Breast epithelium (tissue), 4 donors: Measurements from ENCODE around the gene TRIM46. TPM values are rescaled to one million over a fixed set of nuclear protein-coding genes. Genes with fewer than 3 reads are reported as not detected.

Experiments
- DNase-seq, 2 donors: peaks; one replicate each; pipeline ENCODE4 v3.0.0-alpha.2; 2019; ENCODE audit warnings: low spot score in 2 of 2
- H3K27ac ChIP-seq, 2 donors: fragments of 200-600 bp; sonication (generic) in 1 of 2; one replicate each; pipeline ENCODE4 v1.5.1; 2016 to 2019; ENCODE audit warnings: mild to moderate bottlenecking in 1 of 2
- H3K27me3 ChIP-seq, 2 donors: fragments of 200-600 bp; sonication (generic) in 1 of 2; one replicate each; pipeline versions ENCODE4 v1.5.1 to v1.6.0; 2017 to 2019; ENCODE audit warnings: control low read depth in 1 of 2, mild to moderate bottlenecking in 1 of 2
- H3K36me3 ChIP-seq: fragments of 200-600 bp; one replicate; pipeline ENCODE4 v1.5.1; 2019
- H3K4me1 ChIP-seq, 2 donors: fragments of 200-600 bp; sonication (generic); one replicate each; pipeline ENCODE4 v1.5.1; 2016 to 2019; ENCODE audit warnings: control low read depth in 1 of 2
- H3K4me3 ChIP-seq, 3 donors: fragments of 200-600 bp; sonication (generic); 1 replicate in 2 of 3; 2 replicates in 1 of 3; pipeline ENCODE4 v1.5.1; 2016 to 2019; ENCODE audit warnings: mild to moderate bottlenecking in 3 of 3, moderate library complexity in 2 of 3
- H3K9me3 ChIP-seq, 2 donors: fragments of 200-600 bp; sonication (generic) in 1 of 2; one replicate each; pipeline ENCODE4 v1.5.1; 2016 to 2019; ENCODE audit warnings: control low read depth in 1 of 2
- CTCF ChIP-seq, 3 donors: fragments of 450-650 bp; IDR thresholded peaks; one replicate each; pipeline ENCODE4 v1.5.1; 2016 to 2017; ENCODE audit warnings: antibody characterized with exemption in 3 of 3, mild to moderate bottlenecking in 3 of 3, moderate library complexity in 3 of 3
- POLR2A ChIP-seq: fragments of 450-650 bp; IDR thresholded peaks from one replicate; pipeline ENCODE4 v1.6.1; 2016; ENCODE audit warnings: antibody characterized with exemption, mild to moderate bottlenecking, moderate library complexity
- POLR2AphosphoS5 ChIP-seq, 3 donors: sonication (generic); formaldehyde crosslinking; IDR thresholded peaks; one replicate each; pipeline ENCODE4 v1.6.1; 2017; ENCODE audit warnings: antibody characterized with exemption in 3 of 3
- intact Hi-C: fragments of 100-400 bp; cut with DNase I; formaldehyde crosslinking; loops from one replicate; pipeline ENCODE4 v1.15.1; 2023; ENCODE audit warnings: low total_unique reads
- total RNA-seq, 3 donors: library from RNA; depleted of rRNA; stranded (reverse); fragments of >200 nt; gene quantifications; one replicate each; pipeline ENCODE4 v1.1.0, GENCODE V29; 2016

Gene TRIM46
- total RNA-seq, 3 donors from 2014 or later = 0.98 to 1.5 TPM; not detected in 1

- H3K4me1 ChIP-seq = peaks cover 0 to 14% of the 10 kb centered on the region in 2 donors
Observed at GRCh38 chr1:155177192-155177917, 3.7 kb downstream of the TRIM46 start.

DNA sequence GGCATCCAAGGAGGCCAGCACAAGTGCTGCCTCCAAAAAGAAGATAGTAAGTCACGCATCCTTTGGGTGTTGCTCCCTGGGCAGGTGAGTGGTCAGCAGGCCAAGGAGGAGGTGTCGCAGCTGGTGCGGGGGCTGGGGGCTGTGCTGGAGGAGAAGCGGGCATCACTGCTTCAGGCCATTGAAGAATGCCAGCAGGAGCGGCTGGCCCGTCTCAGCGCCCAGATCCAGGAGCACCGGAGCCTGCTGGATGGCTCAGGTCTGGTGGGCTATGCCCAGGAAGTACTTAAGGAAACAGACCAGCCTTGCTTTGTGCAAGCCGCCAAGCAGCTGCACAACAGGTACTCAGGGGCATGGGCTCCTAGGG is 4.3 kb downstream of the TRIM46 start:
- peak overlapping the region in 1 of 3 donors; percentile 8 for H3K4me3 ChIP-seq
- peak in 1 of 2 donors; percentile 50 for DNase-seq
- no peaks in the 10 kb centered on the region for H3K27me3 ChIP-seq
- peak overlapping the region; percentile 85 to 94 for H3K27ac ChIP-seq
- no peaks in the 10 kb centered on the region for H3K36me3 ChIP-seq
- no peaks in the 10 kb centered on the region for H3K9me3 ChIP-seq
- intact Hi-C loops = no loop called here
- TF ChIP-seq POLR2AphosphoS5 (IDR thresholded peaks at IDR 0.05) (no peak), CTCF (IDR thresholded peaks at IDR 0.05) (no peak), POLR2A (no peak)
- peaks cover 0 to 13% of the 10 kb centered on the region in 2 donors for H3K4me1 ChIP-seq

More at GRCh38 chr1:155177192-155177917, 3.7 kb downstream of the TRIM46 start:
- no peak for TF ChIP-seq POLR2A
- no peak for TF ChIP-seq CTCF (IDR thresholded peaks at IDR 0.05)
- TF ChIP-seq POLR2AphosphoS5 (IDR thresholded peaks at IDR 0.05) = peak in 1 of 3 donors; percentile 34
- peak; percentile 84 to 87 for DNase-seq
- H3K27ac ChIP-seq = peak overlapping the region; percentile 85 to 94
- H3K9me3 ChIP-seq = no peaks in the 10 kb centered on the region
- no peaks in the 10 kb centered on the region for H3K27me3 ChIP-seq
- H3K4me3 ChIP-seq = peak overlapping the region in 1 of 3 donors; percentile 26
- intact Hi-C loops = no loop called here
- H3K36me3 ChIP-seq = no peaks in the 10 kb centered on the region

- Histone ChIP-seq H3K9me3 (no peaks in the 10 kb centered on the region), H3K27me3 (no peaks in the 10 kb centered on the region), H3K36me3 (no peaks in the 10 kb centered on the region), H3K27ac (peak overlapping the region; percentile 85 to 94), H3K4me1 (peaks cover 0 to 13% of the 10 kb centered on the region in 2 donors), H3K4me3 (peak overlapping the region; percentile 11 to 33 (median 13))
- intact Hi-C loops = no loop called here
- peak in 1 of 2 donors; percentile 50 for DNase-seq
- TF ChIP-seq POLR2AphosphoS5 (IDR thresholded peaks at IDR 0.05) (peak in 1 of 3 donors; percentile 15), CTCF (IDR thresholded peaks at IDR 0.05) (no peak)
Observed at GRCh38 chr1:155178441-155179111, 4.9 kb downstream of the TRIM46 start.

DNA sequence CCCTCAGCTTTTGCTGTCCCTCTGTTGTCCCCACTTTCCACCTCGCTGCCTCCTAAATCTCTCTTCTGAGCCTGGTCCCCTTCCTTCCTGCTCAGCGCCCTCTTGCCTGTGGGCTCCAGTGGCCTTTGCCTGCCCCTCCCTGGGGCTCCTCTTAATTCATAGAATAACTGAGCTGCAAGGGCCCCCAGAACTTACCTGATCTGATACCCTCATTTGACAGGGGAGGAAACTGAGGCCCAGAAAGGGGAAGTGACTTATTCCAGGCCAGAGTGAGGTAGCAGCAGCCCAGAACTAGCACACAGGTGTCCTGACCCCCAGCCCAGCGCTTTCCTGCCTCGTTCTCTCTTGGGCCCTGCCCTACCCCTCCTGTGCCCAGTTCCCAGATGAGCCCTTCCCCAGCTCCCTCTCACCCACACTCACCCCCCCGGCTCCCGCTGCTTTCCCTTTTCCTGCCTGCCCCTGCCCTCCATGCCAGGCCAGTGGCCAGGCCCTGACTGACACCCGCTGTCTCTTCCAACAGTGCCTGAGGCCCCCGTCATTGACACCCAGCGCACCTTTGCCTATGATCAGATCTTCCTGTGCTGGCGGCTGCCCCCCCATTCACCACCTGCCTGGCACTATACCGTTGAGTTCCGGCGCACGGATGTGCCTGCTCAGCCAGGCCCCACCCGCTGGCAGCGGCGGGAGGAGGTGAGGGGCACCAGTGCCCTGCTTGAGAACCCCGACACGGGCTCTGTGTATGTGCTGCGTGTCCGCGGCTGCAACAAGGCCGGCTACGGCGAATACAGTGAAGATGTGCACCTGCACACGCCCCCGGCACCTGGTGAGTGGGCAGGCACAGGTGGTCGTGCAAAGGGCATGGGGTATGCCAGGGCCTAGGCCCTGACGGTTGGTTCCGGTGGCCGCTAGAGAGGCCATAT is 5.7 kb downstream of the TRIM46 start:
- H3K9me3 ChIP-seq = no peaks in the 10 kb centered on the region
- H3K36me3 ChIP-seq = no peaks in the 10 kb centered on the region
- intact Hi-C loops = no loop called here
- TF ChIP-seq POLR2A (no peak), CTCF (IDR thresholded peaks at IDR 0.05) (no peak), POLR2AphosphoS5 (IDR thresholded peaks at IDR 0.05) (no peak)
- H3K4me1 ChIP-seq = peaks cover 0 to 13% of the 10 kb centered on the region in 2 donors
- no peak overlapping the region for H3K4me3 ChIP-seq
- H3K27me3 ChIP-seq = no peaks in the 10 kb centered on the region
- DNase-seq = peak in 1 of 2 donors; percentile 51
- peak overlapping the region in 1 of 2 donors; percentile 85 for H3K27ac ChIP-seq
